Stimulated activated naive CD4-positive, alpha-beta T cell treated with Interleukin-2 at 50 U/mL for 16 hours (primary cell): ENCODE results near the gene IFI6.
"Not testable (repeated sequence)": the region's sequence is repeated elsewhere in the genome, so short reads cannot be mapped to it uniquely, and the experiment has no call there.

ENCODE experiments used
- DNase-seq: peaks from one replicate; lab custom pipeline; 2025; lab: John Stamatoyannopoulos, UW

The IFI6 gene, protein sequence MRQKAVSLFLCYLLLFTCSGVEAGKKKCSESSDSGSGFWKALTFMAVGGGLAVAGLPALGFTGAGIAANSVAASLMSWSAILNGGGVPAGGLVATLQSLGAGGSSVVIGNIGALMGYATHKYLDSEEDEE

DNA sequence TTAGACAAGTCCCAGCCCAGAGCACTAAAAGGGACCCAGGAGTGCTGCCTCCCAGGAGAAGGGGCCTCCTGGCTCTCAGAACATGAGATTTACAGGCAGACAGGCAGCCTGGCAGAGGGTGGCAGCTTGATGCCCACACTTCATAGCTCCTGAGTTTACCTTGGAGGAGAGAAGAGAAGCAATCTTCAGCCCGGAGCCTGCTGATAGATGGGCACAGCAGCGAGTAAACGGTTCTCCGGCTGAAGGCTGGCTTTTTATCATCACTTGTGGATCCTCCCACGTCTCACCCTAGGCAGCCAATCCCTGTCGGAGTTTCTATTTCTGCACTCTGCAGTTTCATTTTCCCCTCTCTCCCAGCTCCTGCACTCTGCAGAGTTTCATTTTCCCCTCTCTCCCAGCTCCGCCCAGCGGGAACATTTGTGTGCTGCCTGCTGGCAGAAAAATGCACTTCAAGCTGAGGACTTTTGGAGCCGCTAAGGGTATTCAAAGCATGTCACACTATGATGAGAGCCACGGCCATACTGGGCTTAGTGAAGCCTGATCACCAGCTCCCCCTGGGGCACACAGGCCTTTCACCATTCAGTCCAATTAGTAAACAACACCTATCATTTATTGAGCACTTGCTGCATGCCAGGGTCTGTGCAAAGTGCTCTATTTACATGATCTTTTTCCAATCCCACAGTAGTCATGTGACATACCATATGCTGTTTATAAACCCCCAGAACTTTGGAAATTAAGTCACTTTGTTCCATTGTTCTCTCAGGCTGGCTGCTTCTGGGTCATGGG, at the start of gene IFI6:
IFI6 (minus strand) TSS at position 229 of the 786 bp plus-strand sequence. CDS start 2,878 bp downstream, outside the sequence.
- peak; percentile 74 for DNase-seq

DNA sequence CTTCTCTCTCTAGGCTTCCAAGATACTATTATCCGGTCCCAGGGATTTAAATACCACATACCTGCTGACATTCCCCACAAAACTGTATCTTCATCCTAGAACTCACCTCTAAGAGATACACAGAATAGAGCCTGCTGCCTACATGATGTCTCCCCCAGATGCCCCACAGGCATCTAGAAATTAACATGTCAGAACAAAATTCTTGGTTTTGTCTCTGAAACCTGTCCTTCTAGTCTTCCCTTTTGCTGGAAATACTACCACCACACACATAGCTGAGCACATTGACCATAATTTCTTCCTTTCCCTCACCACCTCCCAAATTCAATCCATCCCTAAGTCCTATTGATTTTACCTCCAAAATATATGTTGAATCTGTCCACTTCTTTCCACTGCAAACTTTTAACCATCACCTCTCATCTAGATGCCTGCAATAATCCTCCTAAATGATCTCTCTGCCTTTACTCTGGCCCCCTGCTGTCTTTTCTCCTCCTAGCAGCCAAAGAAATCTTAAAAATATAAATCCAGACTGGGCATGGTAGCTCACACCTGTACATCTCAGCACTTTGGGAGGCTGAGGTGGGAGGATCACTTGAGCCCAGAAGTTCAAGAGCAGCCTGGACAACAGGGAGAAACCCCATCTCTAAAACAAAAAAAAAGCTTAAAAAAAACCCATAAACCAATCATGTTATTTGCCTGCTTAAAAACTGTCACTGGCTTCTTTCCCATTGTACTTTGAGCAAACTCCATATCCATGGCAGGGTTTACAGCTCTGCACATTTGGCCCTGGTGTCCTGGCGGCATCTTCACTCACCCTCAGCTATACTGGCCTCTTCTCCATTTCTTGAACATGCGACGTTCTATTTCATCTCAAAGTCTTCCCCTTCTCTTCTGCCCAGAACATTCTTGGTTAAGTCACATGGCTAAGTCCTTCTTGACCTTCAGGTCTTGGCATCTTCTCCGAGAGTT, 47.6 kb upstream of the IFI6 start:
- no peak for DNase-seq

DNA sequence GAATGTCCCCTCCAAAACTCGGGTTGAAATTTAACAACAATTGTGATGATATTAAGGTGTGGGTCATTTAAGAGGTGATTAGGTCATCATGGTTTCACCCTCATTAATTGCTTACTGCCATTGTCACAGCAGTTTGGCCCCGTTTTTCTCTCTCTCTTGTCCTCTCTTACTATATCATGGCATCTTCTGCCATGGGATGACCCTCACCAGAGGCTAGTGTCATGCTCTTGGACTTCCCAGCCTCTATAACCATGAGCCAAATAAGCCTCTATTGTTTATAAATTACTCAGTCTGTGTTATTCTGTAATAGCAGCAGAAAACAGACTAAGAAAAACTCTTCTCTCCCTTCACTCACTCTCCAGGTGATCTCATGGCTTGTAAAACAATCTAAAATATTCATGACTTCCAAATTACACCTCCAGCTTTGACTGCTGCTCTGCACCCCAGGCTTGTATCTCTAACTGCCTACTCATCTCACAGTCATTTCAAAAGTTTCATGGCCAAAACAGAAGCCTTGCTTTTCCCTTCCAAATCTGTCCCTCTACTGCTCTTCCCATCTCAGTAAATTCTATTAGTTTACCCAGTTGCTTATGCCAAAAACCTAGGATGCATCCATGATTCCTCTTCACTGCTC, 44.4 kb upstream of the IFI6 start:
- DNase-seq, result no peak

DNA sequence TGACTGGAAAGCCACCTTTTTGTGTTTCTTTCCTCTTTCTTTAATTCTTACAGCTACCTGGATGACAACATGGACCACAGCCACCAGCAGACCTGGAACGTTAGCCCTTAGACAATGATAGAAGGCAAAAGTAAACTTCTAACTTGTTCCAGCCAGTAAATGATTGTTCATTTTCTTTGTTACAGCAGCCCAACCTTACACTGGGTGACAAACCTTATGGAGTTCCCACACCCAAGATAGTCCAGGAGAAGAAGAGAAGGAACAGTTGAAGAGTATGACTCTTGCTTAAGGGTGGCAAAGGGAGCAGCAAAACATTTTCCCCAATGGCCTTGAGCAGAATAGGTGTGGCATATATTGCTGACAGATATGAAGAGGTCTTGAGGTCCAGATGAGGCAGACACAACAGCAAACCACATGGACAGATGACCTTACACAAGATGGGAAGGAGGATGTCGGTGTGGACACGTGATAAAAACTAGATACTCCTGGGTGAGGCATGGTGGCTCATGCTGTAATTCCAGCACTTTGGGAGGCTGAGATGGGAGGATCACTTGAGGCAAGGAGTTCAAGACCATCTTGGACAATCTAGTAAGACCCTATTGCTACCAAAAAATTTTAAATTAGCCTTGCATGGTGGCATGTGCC, 42.0 kb upstream of the IFI6 start:
- DNase-seq, result no peak

DNA sequence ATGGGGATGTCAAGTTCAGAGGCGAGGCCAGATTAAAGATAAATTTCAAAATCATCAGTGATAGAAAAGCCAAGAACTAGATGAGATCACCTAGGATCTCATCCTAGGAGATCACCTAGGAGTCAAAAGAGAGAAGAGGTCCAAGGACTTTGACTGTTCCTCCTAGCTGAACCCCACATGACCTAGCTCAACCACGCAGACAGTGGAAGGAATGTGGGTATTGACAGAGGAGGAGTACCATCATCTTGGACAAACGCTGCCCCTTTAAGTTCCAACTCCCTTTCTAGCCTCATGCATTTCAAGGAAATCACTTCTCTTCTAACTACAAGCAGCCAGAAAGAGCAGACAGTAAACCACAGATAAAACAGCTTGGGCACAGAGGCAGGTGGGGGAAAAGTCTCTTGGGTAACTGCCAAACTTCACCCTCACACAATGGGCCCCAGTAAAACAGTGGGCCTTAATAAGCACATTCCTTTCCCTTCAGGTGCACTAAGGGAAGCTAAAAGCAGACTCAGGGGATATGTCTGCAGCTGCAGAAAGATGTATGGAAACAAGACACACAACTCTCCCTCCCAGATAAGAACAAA, 41.2 kb upstream of the IFI6 start:
- DNase-seq, result no peak

DNA sequence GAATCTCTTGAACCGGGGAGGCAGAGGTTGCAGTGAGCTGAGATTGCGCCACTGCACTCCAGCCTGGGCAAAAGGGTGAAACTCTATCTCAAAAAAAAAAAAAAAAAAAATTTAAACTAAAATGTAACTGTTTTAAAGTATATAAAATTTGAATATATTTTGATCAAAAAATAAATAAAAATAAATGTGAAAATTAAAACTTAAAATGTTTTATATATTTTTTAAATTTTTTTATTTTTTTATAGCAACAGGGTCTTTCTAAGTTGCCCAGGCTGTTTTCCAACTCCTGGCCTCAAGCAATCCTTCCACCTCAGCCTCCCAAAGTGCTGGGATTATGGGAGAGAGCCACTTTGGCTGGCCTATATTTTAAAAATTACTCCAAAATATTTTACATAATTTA, 38.6 kb upstream of the IFI6 start:
- no peak for DNase-seq

DNA sequence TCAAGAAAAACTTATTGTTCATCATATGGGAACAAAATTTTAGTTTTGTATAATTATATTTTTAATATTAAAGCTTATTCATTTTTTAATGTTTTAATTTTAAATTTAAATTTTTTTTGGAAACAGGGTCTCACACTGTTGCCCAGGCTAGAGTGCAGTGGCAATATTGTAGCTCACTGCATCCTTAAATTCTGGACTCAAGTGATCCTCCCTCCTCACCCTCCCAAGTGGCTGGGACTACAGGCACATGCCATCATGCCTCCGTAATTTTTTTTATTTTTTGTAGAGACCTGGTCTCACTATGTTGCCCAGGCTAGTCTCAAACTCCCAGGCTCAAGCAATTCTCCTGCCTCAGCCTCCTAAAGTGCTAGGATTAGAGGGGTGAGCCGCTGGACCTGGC, 33.6 kb upstream of the IFI6 start:
- DNase-seq, result no peak

DNA sequence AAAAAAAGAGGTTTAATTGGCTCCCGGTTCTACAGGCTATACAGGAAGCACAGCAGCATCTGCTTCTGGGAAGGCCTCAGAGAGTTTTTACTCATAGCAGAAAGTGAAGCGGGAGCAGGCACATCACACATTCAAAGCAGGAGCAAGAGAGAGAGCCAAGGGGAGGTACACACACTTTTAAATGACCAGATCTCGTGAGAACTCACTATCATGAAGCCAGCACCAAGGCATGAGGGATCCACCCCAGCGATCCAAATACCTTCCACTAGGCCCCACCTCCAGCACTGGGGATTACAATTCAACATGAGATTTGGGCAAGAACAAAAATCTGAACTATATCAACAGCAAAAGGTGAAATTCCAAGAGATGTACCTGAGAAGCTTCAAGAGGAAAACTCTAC, 33.0 kb upstream of the IFI6 start:
- DNase-seq, result no peak

DNA sequence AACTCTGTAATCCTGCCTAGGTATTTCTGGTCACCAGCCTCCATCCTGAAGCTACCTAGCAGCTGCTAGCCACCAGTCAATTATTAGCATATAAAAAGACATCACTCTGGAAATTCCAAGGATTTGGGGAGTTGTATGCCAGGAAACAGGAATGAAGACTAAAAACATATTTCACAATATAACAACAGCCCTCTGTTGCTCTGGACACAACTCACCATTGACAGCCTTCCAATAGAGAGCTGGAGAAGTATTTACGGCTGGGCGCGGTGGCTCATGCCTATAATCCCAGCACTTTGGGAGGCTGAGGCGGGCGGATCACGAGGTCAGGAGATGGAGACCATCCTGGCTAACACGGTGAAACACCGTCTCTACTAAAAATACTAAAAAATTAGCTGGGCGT, 24.8 kb upstream of the IFI6 start:
- not testable (repeated sequence) for DNase-seq

DNA sequence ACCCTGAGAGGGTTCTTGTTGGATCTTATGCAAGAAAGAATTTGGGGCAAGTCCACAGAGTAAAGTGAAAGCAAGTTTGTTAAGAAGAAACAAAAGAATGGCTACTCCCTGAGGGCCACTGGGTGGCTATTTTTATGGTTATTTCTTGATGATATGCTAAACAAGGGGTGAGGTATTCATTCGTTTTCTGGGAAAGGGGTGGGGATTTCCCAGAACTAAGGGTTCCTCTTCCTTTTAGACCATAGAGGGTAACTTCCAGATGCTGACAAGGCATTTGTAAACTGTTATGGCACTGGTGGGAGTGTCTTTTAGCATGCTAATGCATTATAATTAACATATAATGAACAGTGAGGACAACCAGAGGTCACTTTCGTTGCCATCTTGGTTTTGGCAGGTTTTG, 18.2 kb upstream of the IFI6 start:
- no peak for DNase-seq

DNA sequence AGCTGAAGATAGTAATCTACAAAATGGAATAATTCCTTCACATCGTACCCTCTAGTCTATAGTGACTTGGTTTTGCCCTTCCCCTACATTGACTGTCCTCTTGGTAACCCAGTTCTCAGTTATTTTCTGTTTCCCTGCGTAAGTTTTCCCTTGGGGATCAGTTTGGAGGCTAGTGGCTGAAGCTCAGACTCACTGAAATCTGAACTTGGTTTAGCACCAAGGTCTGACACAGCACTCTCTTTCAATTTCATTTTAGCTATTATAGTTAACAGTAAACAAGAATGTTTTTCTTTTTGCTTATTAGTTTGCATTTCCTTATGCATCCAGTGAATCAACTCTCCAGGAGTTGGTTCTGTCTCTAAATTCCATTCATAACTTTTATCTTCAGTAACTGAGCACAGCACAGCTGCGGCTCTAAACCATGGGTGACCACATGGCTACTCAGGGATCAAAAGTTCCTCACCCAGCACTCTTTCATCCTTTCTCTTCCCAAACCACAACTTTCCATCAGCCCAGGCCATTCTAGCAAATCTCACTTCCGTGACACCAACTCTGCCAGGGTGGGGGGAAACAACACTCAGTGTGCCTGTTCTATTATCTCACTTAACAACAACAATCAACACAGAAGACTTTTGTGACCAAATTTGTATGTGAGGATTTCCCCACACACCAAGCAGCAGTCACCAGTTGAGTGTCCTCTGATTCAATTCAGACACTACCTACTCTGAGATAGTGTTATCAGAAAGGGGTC, 17.6 kb upstream of the IFI6 start:
- DNase-seq, result no peak

DNA sequence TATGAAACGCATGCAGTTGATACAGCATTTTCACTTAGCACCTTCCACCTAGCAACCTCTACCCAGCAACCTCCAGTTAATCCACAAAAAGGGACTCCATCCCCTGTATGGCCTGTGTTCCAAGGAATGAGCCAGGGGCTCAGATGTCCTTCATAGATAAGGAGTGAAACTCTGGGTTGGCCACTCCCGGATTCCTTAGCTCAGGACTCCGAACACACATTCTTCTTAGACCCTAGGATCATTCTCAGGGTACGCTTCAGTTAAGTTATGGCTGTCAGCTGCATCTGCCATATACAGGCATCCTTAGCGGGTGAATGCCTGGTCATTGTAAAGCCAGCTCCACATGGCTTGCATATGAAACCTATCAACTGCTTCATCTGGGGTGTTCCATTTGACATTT, 15.9 kb upstream of the IFI6 start:
- no peak for DNase-seq

DNA sequence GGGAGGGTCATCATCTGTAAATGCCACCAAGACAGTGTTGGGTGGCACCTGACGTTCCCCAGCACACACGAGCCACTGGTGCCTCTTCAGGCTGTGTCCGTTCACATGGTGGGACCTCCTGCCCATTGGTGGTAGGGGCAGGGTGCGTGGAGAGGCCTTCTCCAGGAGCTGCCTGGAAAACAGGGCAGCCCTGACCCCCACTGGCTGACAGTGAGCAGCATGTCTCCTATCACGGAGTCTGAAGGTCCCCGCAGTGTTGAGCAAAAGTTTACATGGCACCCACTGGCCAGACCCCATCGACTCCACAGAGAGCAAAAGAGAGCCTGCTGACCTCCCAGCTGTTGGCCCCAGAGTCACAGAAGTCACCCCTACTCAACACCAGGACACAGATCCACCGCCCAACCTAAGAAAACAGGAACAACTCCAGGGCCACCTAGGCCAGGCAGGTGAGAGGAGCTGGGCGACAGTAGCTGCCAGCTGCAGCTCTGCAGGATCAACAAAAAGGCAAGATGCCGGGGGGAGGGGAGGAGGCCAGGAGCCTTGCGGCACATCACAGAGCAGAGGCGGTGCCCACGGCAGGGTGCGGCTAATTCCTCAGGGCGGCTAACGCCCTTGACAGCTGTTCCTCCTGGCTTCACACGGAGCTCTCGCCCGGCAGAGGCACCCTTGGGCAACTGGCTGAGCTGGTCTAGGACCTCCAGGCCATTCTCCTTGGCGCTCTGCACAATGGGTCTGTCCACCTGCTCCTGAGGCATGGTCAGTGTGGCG, 14.4 kb upstream of the IFI6 start:
- no peak for DNase-seq

DNA sequence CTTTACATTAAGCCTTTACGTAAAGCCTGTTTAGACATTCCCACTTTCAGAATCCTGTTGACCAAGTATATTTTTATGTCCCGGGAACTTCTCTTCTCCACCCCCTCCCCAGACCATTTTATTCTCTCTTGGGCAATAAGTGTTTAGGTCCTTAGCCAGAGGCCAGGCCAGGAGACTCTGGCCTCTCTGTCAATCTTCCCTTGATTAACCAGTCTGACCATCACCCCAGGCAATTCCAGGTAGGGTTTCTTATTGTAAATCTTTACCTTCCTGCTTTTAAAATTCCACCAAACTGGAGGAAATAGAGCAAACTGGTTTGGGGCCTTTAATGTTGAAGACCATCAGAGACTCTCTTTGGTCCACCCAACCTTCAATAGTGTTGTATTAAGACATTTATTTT, 12.2 kb upstream of the IFI6 start:
- DNase-seq, result no peak

DNA sequence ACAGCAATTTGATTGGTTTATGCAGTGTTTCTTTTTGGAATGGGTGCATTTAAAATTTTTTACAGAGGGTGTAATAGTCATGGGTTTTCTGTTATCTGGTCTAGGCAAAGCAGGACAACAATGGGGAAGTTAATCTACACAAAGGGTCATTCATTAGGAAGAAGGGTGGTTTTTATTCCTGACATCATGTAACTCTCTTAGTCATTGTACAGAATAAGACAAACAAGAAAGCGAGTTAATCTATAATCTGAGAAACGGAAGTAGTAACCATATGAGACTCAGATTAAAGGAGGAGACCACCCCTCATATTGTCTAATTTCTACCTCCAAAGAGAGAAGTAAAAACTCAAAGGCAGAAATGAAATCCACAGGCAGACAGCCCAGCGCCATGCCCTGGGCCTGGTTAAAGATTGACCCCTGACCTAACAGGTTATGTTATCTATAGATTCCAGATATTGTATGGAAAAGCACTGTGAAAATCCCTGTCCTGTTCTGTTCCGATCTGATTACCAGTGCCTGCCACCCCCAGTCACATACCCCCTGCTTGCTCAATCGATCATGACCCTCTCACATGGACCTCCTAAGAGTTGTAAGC, 10.5 kb upstream of the IFI6 start:
- DNase-seq, result no peak

DNA sequence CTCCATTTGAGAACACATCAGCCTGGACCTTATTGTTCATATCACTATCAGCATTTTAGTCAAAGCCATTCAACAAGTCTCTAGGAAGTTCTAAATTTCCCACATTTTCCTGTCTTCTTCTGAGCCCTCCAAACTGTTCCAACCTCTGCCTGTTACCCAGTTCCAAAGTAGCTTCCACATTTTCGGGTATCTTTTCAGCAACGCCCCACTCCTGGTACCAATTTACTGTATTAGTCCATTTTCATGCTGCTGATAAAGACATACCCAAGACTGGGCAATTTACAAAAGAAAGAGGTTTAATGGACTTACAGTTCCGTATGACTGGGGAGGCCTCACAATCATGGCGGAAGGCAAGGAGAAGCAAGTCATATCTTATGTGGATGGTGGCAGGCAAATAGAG, 9.6 kb upstream of the IFI6 start:
- not testable (repeated sequence) for DNase-seq

DNA sequence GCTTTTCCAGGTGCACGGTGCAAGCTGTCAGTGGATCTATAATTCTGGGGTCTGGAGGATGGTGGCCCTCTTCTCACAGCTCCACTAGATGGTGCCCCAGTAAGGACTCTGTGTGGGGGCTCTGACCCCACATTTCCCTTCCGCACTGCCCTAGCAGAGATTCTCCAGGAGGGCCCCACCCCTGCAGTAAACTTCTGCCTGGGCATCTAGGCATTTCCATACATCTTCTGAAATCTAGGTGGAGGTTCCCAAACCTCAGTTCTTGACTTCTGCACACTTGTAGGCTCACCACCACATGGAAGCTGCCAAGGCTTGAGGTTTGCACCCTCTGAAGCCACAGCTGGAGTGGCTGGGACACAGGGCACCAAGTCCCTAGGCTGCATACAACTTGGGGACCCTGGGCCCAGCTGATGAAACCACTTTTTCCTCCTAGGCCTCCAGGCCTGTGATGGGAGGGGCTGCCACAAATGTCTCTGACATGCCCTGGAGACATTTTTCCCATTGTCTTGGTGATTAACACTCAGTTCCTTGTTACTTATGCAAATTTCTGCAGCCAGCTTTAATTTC, 8.3 kb upstream of the IFI6 start:
- not testable (repeated sequence) for DNase-seq

DNA sequence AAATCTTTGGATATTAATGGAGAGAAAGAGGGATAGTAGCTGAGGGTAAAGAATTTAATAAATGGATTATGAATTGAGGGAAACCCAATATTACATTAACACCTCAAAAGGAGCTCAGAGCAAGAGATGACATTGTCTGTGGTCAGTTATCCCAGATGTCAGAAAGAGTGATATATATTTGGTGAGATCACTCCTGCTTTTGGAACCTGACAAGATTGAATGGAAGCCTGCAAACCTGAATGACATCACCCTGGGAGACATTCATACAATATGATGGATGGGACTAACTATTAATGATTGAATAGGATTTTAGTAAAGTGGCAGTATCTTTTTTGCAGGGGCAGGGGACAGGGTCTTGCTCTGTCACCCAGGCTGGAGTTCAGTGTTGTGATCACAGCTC, 6.8 kb upstream of the IFI6 start:
- DNase-seq, result no peak

DNA sequence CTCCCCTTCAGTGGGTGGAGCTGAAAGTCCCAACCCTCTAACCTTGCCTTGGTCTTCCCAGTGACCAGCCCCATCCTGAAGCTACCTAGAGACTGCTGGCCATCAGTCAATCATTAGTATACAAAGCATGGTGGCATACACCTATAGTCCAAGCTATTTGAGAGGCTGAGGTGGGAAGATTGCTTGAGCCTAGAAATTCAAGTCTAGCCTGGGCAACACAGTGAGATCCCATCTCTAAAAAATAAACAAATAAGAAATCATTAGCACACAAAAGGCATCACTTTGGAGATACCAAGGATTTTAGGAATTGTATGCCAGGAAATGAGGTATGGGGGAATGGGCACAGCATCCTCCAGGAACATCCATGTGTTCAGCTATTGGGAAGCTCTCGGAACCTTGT, 4.4 kb upstream of the IFI6 start:
- no peak for DNase-seq
